GM21367 (cell line): ENCODE data around the gene GAL3ST3.

Experiments used
- ATAC-seq: cut with Tn5 transposase; IDR thresholded peaks from one replicate; pipeline ENCODE4 v1.9.1; 2021; ENCODE audit not compliant: unreplicated experiment

GAL3ST3 gene

DNA sequence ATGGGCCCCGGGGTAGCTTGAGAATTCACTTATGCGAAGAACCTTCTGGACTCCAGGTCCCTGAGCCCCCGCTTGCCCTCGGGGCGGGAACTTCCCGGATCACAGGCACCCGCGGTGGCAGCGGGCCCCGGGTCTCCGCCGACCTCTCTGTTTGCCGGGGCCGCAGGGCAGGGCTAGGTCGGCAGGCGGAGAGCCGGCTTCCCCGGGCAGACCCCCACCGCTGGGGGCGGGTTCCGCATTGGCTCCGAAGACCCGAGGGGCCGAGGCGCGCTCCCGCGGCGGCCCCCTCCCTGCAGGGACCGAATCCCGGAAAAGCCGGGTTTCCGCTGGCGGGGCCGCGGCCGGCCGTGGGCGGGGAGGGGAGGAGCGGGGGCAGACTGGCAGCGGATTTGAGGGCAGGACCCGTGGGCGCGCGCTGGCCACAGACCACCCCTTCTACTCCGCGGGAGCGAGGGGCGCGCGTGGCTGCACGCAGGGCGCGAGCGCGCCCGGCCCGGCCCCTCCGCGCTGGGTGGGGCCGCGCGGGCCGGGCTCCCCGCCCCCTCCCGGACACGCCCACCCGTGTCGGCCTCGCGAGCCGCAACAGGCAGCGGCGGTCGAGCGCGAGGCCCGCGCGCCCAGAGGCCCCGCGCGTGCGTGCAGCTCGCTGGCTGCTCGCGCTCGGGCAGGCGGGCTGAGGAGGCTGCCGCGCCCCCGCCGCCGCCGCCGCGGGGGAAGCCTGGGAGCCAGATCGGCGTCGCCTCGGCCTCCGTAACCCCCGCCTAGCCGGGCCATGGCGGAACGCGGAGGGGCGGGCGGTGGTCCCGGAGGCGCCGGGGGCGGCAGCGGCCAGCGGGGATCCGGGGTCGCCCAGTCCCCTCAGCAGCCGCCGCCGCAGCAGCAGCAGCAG, 21.0 kb upstream of the GAL3ST3 start, which contains the start of gene PACS1:
Gene PACS1, plus strand, starts transcription at position 558 of the 889 bp plus-strand sequence. Its CDS starts 215 bp downstream, at position 773.
- ATAC-seq, result no peak

DNA sequence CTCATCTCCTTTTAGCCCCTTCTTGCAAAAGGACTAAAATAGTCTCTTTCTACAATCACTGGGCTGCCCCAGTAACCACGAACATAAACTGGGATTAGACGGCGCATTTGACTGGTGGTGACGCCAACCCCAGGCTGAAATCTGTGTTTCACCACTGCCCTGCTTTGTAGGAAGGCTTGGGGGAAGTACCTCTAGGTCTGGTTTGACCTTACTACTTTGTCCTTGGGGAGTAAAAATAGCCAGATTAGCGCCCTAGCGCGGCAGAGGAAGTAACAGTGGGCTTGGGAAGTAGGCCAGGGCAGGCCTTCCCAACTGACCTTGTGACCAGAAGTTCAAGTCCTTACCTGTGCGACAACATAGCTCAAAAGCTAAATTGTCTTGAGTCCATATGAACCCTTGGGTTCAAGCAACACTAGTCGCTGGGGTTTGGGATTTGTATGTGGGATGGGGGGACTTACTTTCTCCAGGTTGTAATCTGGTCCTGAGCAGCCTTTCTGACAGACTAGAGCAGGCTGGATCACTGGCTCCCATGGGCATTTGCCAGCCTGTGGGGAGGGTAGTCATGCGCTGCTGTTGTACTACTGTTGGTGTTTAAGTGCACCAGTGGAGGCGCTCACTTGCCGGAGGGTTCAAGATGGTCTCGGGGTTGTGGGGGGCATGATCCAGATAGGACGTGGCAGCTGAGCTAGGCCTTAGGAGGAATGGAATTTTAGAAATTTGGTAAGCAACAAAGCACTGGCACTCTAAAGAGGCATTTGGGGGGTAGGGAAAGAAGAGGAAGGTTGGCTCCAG, 20.2 kb upstream of the GAL3ST3 start:
- no peak for ATAC-seq

DNA sequence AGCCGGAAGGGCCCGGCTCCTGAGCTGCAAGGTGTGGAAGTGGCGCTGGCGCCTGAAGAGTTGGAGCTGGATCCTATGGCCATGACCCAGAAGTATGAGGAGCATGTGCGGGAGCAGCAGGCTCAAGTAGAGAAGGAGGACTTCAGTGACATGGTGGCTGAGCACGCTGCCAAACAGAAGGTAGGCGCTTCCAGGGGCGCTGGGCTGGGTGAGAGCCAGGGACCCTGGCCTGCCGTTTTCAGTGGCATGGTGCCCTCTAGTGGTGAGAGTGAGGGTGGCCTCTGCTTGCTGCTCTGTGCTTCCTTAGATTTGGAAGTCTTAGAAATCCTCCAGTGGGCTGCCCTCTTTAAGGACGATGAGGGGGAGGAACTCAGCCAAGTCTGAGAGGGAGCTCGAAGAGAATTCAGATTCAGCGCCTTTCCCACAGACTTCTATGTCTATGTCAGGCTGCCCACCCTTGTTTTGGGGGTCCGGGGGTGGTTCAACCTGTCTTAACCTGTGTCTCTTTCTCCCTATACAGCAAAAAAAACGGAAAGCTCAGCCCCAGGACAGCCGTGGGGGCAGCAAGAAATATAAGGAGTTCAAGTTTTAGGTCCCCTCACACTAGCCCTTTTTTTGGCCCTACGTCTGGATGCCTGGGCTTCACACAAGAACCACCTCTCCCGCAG, 19.3 kb upstream of the GAL3ST3 start:
- no peak for ATAC-seq

DNA sequence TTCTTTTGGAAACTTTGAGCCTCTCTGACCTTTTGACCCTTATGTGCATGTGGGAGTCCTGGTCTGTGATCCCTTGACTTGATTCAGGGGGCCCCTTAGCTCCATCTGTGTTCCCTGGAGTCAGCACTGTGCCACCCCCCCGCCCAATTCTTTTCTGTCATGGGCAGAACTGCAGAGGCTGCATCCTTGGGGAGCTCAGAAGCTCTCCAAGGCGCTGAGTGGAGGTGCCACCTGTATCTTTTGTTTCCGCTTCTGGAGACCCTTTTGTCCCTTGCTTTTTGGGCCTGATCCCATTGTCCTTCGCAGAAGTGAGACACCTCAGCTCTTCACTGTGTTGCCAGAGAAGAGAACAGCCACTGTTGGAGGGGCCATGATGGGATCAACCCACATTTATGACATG, 18.7 kb upstream of the GAL3ST3 start:
- no peak for ATAC-seq

DNA sequence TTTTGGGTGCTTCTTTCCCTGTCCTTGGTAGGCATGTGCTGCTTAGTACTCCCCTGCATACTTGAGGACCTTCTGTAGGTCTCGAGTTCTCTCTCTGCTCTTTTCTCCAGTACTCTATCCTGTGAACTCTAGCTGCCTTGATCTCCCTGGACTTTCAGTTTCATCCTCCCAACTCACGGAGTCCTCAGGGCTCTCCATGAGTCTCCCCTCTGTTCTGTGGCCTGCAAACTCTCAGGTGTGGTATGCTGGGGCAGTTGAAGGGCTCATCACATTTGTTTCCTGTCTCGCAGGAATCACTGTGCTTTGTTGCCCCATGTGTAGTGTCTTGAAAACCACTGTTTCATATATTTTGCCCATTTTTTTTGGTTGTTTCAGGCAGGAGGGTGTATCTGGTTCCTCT, 17.8 kb upstream of the GAL3ST3 start:
- ATAC-seq, result no peak

DNA sequence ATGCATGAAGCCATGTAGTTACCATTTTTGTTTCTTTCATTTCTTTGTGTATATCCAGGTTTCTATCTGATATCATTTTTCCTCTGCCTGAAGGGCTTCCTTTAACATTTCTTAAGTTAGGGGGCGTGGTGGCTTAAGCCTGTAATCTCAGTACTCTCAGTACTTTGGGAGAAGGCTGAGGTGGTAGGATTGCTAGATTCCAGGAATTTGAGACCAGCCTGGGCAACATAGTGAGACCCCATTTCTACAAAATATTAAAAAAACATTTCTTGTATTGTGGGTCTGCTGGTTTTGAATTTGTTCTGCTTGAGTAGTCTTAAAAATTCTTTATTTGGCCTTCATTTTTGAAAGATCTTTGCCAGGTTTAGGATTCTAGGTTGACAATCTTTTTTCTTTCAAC, 15.6 kb upstream of the GAL3ST3 start:
- ATAC-seq, result no peak

DNA sequence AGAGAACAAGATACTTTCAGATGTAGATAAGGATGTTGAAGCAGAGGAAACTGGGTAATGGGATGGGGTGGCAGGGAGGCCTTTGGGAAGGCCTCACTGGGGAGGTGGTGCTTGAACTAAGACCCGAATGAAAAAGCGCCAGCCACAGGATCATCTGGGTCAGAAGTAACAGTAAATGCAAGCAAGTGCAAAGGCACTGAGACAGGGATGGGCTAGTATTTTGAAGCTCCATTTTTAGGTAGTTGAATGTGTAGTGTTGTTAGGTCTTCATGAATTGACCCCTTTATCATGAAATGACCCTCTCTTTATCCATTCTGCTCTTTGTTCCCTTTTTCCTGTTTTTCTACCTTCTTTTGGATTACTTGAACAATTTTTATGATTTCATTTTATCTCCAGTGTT, 14.9 kb upstream of the GAL3ST3 start:
- no peak for ATAC-seq

DNA sequence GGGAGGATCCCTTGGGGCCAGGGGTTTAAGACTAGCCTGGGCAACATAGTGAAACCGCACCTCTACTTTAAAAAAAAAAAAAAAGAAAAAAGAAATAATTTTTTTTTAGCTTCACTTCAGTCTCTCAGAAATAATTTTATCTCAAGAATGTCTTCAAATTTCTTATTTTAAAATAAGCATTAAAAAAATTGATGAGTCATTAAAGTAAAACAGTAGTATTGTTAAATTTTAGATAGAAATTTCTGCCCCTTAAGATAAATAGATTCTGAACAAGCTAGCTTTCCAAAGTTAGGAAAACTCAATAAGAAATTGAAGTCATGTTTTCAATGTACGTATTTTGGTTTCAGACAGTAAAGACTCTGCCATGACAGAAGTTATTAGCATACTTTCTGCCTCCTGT, 13.4 kb upstream of the GAL3ST3 start:
- no peak for ATAC-seq

DNA sequence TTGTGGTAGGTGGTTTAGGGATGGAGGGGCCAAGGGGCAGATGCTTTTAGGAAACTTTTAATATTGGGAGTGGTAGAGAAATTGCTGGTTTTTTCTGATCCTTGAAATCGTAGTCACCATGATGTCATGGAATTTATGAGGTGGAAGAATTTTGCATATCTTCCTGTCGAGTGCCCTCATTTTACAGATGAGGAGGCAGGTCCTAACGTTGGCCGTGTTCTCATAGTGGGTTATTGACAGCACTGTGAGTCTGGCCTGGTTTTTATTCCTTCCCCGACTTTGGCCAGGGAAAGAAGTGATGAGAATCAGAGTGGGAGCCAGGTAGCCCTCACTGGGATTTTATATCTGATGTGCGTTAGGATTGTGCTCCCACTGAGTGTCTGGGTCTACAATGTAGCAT, 12.3 kb upstream of the GAL3ST3 start:
- no peak for ATAC-seq

DNA sequence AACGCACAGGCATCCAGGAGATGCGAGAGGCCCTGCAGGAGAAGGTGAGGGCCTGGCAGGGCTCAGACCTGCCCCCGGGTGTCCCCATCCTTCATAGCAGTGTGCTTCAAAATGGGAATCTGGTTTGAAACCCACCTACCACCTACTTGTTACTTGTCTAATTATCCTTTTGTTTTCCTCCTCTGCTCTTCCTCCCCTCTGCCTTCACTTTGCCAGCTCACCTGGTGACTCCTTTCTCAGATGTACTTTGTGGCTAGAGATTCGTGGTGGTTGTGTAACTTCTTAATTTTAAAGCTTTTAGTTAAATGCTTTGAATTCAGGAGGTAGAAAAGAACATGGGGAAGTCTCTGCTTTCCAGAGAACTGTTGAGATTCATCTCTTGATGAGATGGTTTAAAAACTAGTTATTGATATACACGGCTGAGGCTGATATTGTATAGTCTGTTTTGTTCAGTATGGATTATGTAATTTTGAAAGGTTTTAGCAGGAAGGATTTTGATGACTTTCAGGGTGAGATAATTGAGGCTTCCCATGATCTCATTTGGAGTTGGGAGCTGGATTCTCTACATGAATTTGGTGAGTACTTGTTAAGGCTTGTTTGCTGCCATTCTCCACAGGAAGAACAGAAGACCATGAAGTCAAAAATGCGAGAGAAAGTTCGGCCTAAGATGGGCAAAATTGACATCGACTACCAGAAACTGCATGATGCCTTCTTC, 11.2 kb upstream of the GAL3ST3 start:
- no peak for ATAC-seq

DNA sequence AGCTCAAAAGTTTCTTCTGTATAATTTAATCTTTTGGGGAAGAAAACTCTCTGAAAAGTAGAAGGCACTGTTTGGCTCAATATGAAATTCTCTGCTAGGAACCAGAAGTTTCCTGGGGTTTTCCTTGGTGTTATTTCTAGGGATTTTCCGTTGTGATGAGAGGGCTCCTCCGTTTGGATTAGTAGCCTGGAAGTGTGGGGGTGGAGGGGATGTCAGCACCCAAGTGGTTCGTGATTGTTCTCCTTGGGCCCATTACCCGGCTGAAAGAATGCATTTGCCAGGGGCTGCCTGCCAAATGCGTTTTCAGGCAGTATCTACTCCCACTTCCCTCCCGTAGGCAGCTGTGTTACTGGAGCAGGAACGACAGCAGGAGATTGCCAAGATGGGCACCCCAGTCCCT, 7.5 kb upstream of the GAL3ST3 start:
- ATAC-seq, result no peak

DNA sequence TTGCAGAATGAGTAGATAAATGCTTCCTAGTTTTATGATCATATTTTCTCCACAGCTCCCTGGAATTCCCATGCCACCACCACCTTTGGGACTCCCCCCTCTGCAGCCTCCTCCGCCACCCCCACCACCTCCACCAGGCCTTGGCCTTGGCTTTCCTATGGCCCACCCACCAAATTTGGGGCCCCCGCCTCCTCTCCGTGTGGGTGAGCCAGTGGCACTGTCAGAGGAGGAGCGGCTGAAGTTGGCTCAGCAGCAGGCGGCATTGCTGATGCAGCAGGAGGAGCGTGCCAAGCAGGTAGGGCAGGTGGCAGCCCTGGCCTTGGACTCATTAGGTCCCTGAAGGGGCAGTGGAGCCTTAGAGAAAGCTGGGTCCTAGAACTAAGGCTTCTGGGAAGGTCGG, 6.1 kb upstream of the GAL3ST3 start:
- no peak for ATAC-seq

DNA sequence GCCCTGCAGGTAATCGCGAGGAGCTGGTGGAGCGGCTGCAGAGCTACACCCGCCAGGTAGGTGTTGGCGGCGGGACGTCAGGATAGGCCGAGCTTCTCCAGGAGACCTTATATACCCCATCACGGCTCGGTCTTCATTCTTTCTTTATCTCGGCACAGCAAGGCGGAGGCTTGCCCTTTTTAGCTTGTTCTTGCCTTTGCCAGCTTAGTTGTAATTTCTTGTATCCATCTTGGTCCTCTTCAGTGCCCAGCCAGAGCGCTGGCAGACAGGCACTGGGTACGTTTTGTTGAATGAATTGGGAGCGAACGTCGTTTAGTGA, 3.7 kb upstream of the GAL3ST3 start:
- no peak for ATAC-seq

DNA sequence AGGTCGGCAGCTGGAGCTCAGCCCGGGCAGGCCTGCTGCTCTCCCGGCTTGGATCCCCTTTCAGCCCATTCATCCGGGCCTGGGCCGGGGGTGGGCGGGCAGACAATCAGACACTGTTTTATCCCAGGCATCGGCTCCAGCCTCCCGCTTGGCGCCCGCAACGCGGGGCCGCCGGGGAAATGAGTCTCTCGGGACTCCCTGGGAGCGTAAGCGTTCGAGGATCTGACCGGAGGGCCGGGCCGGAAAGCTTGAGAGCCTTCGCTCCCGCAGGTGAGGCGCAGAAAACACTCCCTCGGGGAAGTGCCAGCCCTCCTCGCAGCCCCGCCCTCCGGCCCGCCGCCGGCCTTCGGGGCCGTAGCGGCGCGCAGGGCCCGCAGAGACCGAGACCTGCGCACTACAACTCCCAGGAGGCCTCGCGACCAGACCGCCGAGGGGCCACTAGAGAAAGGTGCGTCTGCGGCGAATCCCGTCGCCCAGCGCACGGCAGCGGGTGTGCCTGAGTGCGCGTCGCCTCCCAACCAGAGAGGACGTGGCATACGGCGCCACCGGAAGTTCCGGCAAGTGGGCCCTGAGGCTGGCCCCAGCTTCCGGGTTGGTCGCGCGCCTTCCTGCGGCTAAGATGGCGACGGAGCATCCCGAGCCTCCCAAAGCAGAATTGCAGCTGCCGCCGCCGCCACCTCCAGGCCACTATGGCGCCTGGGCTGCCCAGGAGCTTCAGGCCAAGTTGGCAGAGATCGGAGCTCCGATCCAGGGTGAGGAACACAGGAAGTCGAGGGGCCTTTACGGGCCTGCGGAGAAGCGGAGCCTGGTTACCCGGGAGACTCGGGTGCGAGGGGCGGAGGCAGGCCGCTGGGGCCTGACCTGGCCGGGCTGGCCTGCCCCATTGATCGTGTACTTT, 3.1 kb upstream of the GAL3ST3 start, which contains the start of gene SF3B2:
Gene SF3B2, plus strand, starts transcription at position 599 of the 898 bp plus-strand sequence. Its CDS starts 21 bp downstream, at position 620.
- ATAC-seq, result peak; percentile 82

DNA sequence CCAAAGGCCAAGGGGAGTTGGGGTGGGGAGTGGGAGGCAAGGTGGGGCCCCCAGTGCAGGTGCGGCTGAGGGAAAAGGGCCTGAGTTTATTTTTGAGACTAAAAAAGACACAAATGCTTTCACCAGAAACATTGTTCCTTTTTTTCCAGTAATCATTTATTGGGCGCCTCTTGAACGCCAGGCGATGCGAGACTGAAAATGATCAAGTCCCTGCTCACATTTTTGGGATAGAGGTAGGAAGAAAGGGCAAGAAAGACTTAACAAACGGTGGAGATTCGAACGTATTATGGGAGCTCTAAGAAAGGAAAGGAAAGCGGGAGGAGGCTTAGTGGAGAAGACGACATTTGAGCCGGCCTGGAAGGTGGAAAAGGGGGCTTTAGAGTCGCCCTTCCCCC, 2.4 kb upstream of the GAL3ST3 start:
- no peak for ATAC-seq

DNA sequence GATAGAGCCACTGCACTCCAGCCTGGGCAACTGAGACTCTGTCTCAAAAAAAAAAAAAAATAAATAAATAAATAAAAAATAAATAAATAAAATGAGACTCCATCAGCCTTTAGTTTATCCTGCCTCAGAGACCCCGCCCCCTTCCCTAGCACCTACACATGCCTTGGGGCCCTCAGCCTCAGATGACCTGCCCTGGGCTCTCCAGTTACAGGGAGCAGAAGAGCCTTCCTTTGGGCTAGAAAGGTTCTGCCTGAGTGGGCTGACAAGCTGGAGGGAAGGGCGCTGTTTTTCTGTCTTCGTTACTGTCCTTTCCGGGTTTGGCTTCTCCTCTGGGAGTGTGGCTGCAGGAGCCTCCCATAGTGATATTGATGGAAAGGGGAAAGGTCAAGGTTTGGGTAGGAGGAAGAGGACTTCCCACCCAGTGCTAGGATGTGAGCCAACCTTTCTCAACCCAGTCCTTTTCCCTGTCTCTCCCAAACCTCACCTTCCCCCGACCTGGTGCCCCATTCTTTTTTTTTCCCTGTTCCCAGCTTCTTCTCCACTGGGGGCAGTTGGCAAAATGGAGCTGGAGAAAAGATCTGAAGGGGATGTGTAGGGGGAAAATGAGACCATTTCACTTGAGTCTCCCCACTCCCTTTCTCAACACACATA, 1.7 kb upstream of the GAL3ST3 start:
- ATAC-seq, result no peak

DNA sequence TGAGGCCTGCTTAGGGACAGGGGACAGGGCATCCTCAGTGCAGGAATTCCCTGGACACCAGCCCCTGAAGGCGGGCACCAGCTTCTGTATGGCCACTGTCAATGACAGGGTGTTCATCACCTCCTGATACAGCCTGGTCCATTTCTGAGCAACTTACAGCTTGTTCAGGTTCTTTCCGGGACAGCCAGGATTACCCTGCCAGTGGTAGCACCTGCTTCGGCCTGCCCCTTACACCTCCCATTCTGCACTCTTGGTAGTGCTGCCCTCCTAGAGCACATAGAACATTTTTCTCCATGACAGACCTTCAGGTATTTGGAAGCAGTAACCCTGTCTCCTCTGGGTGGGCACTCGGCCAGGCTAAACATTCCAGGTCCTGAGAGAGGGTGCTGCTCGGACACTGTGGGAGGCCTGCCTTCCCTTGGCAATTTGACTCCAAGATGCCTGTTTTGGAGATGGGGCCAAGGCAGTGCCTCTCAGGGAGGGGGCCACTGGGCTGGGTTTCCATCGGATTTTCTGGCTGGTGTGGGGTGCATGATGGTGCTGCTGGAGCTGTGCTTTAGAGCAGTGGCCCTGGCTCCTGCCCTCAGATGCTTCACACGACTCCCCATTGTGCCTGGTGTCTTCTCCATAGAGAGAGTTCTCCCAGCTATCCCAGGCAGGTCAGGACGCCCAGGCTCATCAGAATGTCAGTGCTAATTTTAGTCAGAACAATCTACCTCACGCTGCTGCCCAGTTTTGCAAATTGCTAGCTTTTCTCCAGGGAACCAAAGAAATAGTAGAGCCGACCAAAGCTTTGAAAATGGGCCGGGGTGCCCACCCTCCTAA, 1.2 kb downstream of the GAL3ST3 start:
- no peak for ATAC-seq

DNA sequence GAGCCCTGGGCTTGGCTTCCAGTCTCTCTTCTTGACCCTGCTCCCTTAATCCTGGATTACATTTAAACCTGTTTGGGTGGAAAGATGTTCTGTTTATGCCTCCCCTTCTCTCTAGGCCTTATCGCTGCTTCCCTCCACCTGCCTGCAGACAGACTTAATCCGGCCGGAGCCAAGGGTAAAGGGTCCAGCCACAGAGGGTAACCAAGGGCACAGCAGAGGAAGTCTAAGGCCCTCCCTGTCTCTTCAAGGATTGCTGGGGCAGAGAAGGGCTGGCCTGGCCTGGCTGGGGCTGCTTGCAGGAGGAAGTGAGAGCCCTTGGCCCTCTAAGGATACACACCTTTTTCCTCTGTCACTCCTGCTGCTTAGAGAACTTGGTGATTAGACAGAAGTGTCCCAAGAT, 2.1 kb downstream of the GAL3ST3 start:
- ATAC-seq, result no peak
